ENCODE data around the gene KCNS1. TPM values are rescaled to one million over a fixed set of nuclear protein-coding genes. Genes with fewer than 3 reads are reported as not detected.
A peak's percentile ranks its signal among the peaks of the same experiment; 100 is the strongest.
"Not testable (repeated sequence)": the region's sequence is repeated elsewhere in the genome, so short reads cannot be mapped to it uniquely, and the experiment has no call there.

Gene KCNS1, protein sequence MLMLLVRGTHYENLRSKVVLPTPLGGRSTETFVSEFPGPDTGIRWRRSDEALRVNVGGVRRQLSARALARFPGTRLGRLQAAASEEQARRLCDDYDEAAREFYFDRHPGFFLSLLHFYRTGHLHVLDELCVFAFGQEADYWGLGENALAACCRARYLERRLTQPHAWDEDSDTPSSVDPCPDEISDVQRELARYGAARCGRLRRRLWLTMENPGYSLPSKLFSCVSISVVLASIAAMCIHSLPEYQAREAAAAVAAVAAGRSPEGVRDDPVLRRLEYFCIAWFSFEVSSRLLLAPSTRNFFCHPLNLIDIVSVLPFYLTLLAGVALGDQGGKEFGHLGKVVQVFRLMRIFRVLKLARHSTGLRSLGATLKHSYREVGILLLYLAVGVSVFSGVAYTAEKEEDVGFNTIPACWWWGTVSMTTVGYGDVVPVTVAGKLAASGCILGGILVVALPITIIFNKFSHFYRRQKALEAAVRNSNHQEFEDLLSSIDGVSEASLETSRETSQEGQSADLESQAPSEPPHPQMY
- total RNA-seq, result under 1 TPM; 0.33 to 0.39 TPM

DNA sequence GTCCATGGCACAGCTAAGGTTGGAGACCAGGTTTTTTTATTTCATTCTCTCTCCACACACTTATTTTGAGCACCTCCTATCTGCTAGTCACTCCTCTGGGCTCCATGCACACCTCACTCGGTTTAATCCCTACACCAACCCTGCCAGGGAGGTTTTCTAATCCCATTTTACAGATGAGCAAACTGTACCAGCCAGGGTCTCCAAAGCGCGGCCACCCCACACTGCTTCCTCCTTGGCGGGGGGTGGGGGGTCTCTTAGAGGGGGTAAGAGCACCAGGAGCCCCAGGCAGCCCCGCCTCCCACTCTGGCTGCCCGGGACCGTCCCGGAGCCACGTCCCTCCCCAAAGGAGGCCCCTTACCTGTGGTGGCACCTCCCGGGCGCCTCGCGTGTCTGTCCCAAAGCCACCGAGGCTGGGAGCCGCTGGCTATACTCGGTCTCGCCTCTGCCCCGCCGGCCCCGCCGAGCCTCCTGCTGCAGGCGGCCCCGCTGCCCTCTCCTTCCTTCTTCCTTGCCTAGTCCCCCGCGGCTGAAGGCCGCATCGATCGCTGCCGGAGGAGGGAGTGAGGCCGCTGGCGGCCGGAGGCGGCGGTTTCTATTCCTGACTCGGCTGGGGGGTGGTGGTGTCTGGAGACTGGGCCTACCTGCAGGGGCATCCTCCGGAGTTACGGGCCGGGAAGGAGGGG is at the start of gene KCNS1:
TSS of gene KCNS1 (minus strand) at position 565 of the 683 bp plus-strand sequence. CDS start 1,891 bp downstream, outside the sequence.
- DNase-seq (ENCODE audit: low spot score), result no peak
- peaks cover 0 to 5% of the 10 kb centered on the region in 2 donors for H3K27me3 ChIP-seq

DNA sequence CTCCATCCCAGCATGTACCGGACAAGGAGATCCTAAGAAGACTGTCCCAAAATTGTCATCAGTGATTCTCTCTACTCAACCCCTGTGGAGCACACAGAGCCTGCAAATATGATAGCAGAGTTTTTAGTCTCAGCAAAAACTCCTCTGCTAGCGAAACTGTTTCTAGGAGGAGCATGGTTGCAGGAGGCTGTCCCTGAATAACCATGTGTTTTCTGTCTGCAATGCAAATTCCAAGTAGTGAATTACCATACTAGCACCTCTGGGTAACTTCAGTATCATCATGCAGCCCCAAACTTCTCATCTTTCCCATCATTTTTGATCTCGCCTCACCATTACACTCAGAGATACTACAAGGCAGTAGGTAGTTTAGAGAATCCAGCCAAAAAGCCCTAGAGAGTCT is 48.1 kb upstream of the KCNS1 start:
- Histone ChIP-seq H3K9me3 (no peaks in the 10 kb centered on the region), H3K4me1 (no peaks in the 10 kb centered on the region), H3K4me3 (no peak overlapping the region), H3K27me3 (no peaks in the 10 kb centered on the region), H3K36me3 (no peaks in the 10 kb centered on the region), H3K27ac (no peak overlapping the region)
- no peak for DNase-seq (ENCODE audit: low spot score)
- TF ChIP-seq, protein P1, sequence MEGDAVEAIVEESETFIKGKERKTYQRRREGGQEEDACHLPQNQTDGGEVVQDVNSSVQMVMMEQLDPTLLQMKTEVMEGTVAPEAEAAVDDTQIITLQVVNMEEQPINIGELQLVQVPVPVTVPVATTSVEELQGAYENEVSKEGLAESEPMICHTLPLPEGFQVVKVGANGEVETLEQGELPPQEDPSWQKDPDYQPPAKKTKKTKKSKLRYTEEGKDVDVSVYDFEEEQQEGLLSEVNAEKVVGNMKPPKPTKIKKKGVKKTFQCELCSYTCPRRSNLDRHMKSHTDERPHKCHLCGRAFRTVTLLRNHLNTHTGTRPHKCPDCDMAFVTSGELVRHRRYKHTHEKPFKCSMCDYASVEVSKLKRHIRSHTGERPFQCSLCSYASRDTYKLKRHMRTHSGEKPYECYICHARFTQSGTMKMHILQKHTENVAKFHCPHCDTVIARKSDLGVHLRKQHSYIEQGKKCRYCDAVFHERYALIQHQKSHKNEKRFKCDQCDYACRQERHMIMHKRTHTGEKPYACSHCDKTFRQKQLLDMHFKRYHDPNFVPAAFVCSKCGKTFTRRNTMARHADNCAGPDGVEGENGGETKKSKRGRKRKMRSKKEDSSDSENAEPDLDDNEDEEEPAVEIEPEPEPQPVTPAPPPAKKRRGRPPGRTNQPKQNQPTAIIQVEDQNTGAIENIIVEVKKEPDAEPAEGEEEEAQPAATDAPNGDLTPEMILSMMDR (IDR thresholded peaks at IDR 0.05), result no peak

More for the DNA sequence above, at the start of gene KCNS1:
- Histone ChIP-seq H3K27ac (no peak within 1 kb of the TSS), H3K4me1 (peaks cover 0 to 16% of the 10 kb centered on the region in 2 donors), H3K4me3 (peak within 1 kb of the TSS in 1 of 2 donors; percentile 14), H3K9me3 (no peaks in the 10 kb centered on the region), H3K36me3 (no peaks in the 10 kb centered on the region)
- TF ChIP-seq, protein P1 (IDR thresholded peaks at IDR 0.05), result no peak

DNA sequence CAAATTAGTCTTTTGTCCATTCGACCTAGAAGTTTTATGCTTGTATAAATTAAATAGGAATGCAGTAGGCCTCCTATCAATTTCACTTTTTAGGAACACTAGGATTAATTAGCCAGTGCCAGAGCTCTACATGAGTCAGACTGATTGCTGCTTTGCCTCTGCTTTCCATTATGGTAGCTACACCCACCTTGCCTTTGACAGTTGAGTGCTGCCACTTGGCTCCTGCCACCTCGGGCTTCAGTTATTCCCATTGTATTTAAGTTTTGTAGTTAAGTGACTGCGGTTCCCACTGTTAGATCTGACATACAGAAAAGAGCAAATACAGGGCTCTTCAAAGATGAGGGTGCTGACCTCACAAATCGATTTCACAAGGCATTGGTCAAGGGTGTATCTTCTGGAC is 39.9 kb upstream of the KCNS1 start:
- TF ChIP-seq, protein P1 (IDR thresholded peaks at IDR 0.05), result no peak
- Histone ChIP-seq H3K36me3 (no peaks in the 10 kb centered on the region), H3K27me3 (no peaks in the 10 kb centered on the region), H3K4me3 (no peak overlapping the region), H3K9me3 (no peaks in the 10 kb centered on the region), H3K27ac (no peak overlapping the region), H3K4me1 (no peaks in the 10 kb centered on the region)
- DNase-seq (ENCODE audit: low spot score), result no peak

DNA sequence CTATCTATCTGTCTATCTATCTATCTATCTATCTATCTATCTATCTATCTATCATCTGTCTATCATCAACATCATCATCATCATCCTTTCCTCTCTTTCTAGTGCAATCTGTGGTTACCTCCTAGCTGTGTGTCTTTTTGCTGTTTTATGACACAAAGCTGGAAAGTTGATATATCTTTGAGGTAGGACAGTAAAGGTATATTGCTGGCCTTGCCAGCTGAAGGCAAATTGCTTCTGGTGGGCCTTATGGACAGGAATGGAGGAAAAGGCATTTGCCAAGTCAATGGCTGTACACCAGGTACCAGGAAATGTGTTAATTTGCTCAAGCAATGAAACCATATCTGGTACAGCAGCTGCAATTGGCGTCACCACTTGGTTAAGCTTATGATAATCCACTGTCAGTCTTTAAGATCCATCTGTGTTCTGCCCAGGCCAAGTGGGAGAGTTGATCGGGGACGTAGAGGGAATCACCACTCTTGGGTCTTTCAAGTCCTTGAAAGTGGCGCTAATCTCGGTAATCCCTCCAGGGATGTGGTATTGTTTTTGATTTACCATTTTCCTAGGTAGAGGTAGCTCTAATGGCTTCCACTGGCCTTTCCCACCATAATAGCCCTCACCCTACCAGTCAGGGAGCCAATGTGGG is 38.9 kb upstream of the KCNS1 start:
- not testable (repeated sequence) for H3K9me3 ChIP-seq; DNase-seq (ENCODE audit: low spot score); H3K4me3 ChIP-seq; H3K27ac ChIP-seq; H3K27me3 ChIP-seq; H3K36me3 ChIP-seq; H3K4me1 ChIP-seq

DNA sequence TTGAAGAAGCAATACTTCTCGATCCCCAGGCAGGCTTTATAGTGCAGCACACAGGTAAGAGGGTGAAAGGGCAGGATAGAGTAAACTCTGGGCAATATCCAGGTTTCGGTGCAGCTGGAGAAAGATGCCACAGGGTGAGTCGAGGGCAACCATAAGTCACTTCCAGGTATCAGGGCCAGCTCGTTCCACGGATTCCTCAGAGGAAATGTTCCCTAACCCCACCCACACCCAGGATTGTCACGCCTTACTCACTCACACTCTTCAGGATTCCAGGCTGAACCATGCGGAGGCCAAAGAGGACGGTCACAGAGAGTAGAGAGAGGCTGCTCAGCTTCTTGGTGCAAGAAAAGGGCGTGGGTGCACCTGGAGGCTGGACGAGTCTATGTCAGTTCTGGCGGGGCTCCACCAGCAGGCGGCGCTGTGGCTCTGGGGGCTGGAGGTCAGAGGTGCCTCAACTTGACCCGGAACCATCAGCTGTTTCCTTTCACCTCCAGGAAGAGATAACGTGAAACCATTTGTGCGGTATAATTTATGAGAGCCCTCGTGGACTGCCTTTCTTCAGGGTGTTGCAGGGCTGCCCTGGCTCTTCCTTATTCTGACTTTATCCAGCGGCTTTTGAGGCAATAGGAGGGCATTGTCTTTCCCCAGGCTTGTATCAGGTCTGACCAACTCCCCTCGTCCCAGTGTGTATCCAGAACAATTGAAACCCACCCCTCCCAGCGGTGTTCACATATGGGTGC is 37.8 kb upstream of the KCNS1 start:
- no peaks in the 10 kb centered on the region for H3K9me3 ChIP-seq
- no peak overlapping the region for H3K4me3 ChIP-seq
- TF ChIP-seq, protein P1 (IDR thresholded peaks at IDR 0.05), result peak in 1 of 2 donors; percentile 54
- DNase-seq (ENCODE audit: low spot score), result no peak
- H3K4me1 ChIP-seq, result no peaks in the 10 kb centered on the region
- no peak overlapping the region for H3K27ac ChIP-seq
- no peaks in the 10 kb centered on the region for H3K36me3 ChIP-seq
- no peaks in the 10 kb centered on the region for H3K27me3 ChIP-seq
